ENCODE measurements around the gene CLRN2.
A peak's percentile ranks its signal among the peaks of the same experiment; 100 is the strongest.
"Not testable (repeated sequence)": the region's sequence is repeated elsewhere in the genome, so short reads cannot be mapped to it uniquely, and the experiment has no call there.

CLRN2 gene

DNA sequence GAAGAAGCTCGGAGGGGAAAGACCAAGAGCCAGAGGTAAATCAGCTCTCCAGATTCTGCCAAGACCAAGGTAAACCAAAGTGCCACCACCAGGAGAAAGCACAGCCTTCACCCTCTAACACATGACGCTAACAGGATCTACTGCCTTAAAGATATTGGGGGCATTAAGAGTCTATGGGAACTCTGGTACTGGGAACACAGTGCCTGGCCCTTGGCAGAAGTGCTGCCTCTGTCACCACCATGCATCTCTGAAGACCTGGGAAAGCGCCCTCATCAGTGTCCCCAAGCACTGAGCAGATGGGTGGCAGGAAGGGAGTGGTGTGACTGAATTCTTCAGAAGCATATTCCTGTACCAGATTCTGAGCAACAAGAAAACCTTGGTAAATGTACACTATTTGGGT lies 4.4 kb upstream of the CLRN2 start:
- no peak for DNase-seq

DNA sequence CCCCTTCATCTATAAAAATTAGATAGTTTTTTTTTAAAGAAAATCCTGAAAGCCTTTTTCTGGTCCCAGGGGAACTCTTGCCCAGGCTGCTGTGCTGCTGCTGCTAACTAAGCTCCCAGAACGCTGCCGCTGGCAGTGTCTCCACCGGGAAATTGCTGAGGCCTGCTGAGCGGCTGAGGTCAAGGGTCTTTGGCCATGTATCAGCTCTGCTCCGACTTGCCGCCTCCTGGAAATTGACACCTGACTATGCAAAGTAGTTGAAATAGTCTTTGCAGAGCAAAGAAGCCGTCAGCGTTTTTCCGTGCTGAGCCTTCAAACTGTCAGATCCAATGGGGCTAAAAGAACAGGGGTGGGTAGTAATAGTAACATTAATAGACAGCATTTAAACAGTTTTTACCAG lies 3.9 kb upstream of the CLRN2 start:
- DNase-seq = no peak

DNA sequence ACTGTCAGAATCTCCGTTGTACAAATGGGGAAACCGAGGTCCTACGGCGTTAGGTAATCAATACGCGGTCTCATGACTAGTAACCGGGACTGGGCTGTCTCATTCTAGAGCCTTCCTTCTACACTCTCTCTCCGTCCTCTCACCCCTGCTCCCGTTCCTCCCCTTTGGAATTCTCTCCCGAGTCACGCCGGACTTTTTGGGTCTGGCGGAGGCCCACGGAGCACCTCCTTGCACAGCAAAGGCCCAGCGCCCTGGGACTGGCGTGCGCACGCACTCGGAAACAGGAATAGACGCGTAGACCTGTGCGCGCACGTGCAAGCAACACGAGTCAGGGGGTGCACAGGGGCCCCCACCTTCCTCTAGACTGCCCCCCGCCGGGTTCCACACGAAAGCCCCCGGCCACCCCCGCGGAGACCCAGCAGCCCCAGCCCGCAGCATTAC lies 3.4 kb upstream of the CLRN2 start:
- peak; percentile 25 to 33 for DNase-seq

GRCh38 chr4:17511950-17512795 lies 2.8 kb upstream of the CLRN2 start, which contains the start of gene QDPR:
TSS of gene QDPR (minus strand) at chr4:17512090. CDS start at chr4:17512054, 36 bp downstream.
- DNase-seq = peak; percentile 62 to 75

DNA sequence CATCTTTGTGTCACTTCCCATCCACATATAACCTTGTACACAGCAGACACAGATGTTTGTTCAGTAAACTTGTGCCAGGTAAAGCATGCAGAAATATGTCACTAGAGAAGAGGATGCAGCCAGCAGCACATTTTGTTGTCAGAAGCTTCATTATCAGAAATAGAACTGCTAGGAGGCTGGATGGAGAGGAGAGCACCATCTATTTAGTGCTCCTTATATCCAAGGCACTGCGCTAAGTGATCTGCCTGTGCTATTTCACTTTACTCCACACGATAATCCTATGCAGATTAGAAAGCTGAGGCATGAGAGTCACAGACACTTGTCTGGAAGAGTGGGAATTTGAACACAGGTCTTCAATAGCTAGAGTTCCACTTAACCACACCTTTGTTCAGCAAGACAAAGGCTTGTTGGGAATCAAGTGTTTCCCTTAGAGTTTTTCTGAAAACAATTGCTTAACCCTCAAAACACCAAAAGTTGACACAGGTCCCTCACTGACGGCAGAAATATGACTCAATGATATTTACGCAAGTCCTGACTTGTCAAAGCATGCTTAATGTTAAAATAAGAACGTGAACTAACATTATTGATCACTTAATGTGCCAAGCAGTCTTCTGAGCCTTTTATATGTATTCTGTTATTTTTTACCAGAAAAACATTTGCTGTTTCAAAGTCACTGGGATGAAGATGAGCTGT lies 1.8 kb upstream of the CLRN2 start:
- no peak for DNase-seq

DNA sequence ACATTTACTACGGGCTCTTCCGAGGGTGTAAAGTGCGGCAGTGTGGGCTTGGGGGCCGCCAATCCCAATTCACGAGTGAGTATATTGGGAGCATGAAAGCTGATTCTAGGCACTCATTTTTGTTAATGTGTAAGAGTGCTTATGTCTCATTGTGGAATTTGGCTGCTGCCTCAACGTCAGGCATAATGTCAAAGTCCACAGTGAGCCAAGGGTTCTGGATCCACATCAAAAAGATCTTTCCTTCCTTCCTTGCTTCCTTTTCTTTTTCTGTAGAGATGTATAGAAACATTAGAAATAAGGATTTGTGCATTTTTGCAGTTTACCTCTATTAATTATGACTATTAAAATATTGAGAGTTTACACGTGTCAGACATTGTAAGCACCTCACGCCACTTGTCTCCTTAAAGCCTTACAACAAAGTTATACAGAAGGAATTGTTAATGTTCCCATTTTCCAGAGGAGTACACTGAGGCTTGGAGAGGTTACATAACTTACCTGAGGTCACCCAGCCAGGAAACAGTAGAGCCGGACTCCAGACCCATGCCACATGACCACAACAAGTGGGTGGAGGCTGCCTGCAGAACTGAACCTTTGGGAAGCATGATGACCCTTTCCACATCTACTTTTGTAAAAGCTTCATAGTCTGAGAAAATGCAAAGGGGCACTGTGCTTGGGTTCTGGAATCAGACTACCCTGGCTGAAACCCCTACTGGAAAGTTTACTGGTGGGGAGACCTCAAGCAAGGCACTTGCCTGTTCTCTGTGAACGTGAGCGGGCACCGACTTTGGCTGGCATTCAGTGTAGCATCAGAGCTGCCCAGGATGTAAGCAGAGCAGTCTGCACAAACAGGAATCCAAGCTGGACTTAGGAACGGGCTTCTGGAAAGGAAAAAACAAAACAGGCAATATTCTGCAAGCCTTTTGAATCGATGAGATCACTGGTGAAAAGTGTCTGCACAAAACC lies 761 bp downstream of the CLRN2 start:
- no peak for DNase-seq

DNA sequence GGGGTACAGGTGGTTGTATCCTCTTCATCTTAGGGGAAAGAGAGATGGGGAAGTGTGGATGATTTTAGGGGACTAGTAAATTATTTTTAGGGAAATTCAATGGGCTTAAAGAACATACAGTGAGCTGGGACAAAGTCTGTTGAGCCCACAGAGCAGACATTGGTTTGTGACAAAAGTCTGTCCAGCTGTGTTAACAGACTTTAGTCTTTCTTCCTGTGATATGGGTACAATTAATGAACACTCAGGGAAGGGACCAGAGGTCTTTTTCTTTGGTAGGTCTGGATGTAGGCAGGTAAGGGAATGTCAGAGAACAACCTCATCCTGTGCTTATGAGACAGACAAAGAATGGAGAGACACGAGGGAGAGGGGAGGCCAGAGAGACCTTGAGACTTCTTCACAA lies 2.0 kb downstream of the CLRN2 start:
- DNase-seq = no peak

- no peak for DNase-seq
Observed at GRCh38 chr4:17517664-17518063, 2.7 kb downstream of the CLRN2 start.

GRCh38 chr4:17521595-17521994 lies 6.6 kb downstream of the CLRN2 start:
- no peak for DNase-seq

DNA sequence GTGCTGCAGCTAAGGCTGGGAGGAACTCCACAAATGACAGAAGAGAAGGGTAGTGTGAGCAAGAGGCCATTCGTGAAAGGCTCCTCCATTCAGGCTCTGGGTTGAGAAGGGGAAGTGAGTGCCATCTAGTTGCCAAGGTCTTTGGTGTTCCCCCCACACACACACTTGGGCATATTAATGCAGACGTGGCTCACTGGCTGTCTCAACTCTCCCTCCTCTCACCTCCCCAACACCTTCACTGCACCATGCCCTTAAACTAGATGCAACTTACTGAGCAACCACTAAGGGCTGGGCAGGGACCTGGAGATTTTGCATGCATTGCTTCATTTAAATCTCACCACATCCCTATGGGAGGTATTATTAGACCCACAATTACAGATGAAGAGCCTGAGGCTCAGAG lies 8.7 kb downstream of the CLRN2 start:
- no peak for DNase-seq

DNA sequence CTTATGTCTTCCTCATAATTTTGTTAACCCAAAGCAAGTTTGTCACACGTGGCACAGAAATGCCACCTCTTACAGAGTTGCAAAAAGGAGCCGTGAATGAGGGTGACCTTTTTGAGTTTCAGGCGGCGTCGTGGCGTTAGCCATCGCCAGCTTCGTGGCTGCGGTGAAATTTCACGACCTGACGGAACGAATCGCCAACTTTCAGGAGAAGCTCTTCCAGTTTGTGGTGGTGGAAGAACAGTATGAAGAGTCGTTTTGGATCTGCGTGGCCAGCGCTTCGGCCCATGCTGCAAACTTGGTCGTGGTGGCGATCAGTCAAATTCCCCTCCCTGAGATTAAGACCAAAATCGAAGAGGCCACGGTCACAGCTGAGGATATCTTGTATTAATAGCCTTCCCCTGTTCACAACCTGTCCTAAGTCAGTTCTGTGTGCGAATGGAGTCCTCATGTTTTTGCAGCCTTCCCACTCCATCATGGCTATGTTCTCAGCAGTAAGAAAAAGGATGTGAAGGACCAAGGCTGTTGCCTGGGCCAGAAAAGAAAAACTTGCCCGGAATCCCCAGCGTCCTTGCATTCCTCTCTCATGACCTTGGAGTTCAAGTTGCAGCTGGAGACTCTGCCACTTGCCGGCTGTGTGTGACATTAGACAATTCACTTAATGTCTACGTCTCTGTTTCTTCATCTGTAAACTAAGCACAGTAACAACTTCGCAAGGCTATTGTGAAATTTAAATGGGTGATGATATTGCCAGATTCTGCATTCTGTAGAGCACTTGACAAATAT lies 11.9 kb downstream of the CLRN2 start:
- DNase-seq = no peak

GRCh38 chr4:17528551-17529165 lies 13.7 kb downstream of the CLRN2 start:
- DNase-seq = no peak

- DNase-seq = no peak
Observed at GRCh38 chr4:17531538-17532285, 16.7 kb downstream of the CLRN2 start.

GRCh38 chr4:17534705-17535104 lies 19.7 kb downstream of the CLRN2 start:
- DNase-seq = no peak

GRCh38 chr4:17535242-17535641 lies 20.3 kb downstream of the CLRN2 start:
- DNase-seq = no peak

GRCh38 chr4:17535906-17536305 lies 20.9 kb downstream of the CLRN2 start:
- no peak for DNase-seq

- not testable (repeated sequence) for DNase-seq
Observed at GRCh38 chr4:17537060-17537459, 22.1 kb downstream of the CLRN2 start.

DNA sequence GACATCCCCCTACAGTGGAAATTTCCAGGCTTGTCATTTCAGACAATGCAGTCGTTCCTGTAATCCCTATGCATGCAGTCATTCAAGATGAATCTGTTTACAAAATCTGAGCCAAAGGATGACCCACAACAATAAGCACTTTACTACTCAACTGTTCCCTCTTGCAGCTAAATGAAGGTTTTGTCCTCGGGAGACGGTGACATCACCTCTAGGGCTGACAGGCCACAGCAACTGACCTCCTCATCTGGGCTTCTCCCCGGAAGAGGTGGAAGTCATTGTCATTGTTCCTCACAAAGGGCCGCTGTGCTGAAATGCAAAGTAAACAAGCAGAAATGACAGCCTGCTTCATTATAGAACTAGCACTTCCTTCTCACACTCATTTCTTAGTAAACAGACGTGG lies 29.2 kb downstream of the CLRN2 start:
- no peak for DNase-seq

- no peak for DNase-seq
Observed at GRCh38 chr4:17544831-17545234, 29.9 kb downstream of the CLRN2 start.

GRCh38 chr4:17545374-17546140 lies 30.6 kb downstream of the CLRN2 start:
- no peak for DNase-seq

Data from AML-193 (cell line).